PFSK-1 (cell line): ENCODE data around the gene TRIM32.

Experiments
- FOXP2 ChIP-seq: optimal IDR thresholded peaks from 2 replicates; pipeline ENCODE3; 2011; ENCODE audit warnings: borderline replicate concordance, control low read depth, inconsistent platforms; ENCODE audit not compliant: insufficient read depth; ENCODE audit errors: extremely low read length, extremely low read depth
- POLR2AphosphoS5 ChIP-seq: IDR thresholded peaks from 2 replicates; pipeline ENCODE4 v1.6.1; 2012; ENCODE audit warnings: low read depth, mild to moderate bottlenecking, control low read depth, low read length, moderate library complexity
- REST ChIP-seq, 2 experiments: IDR thresholded peaks; 2 replicates each; pipeline versions ENCODE4 v1.6.1 to v1.8.0; 2011 to 2012; ENCODE audit warnings: low read depth in 2 of 2, low read length in 2 of 2, control low read depth in 1 of 2, inconsistent platforms in 1 of 2, mild to moderate bottlenecking in 1 of 2, moderate library complexity in 1 of 2; ENCODE audit not compliant: insufficient read depth in 1 of 2
- SIN3A ChIP-seq: IDR thresholded peaks from 2 replicates; pipeline ENCODE4 v1.6.1; 2012; ENCODE audit warnings: mild to moderate bottlenecking, low read length, moderate library complexity, borderline replicate concordance; ENCODE audit not compliant: insufficient read depth
- TAF1 ChIP-seq: IDR thresholded peaks from 2 replicates; pipeline ENCODE4 v1.6.1; 2012; ENCODE audit warnings: low read length, control low read depth, borderline replicate concordance; ENCODE audit not compliant: insufficient read depth

TRIM32 gene

GRCh38 chr9:116697887-116698286, 10.8 kb downstream of the TRIM32 start:
- TF ChIP-seq REST (IDR thresholded peaks at IDR 0.05; ENCODE audit: insufficient read depth in 1 of 2, low read depth in 2 of 2, low read length in 2 of 2) (no peak), FOXP2 (no peak), SIN3A (no peak), TAF1 (no peak), POLR2AphosphoS5 (no peak)

GRCh38 chr9:116700279-116700678, 13.2 kb downstream of the TRIM32 start:
- TF ChIP-seq SIN3A (no peak), TAF1 (no peak), POLR2AphosphoS5 (no peak), REST (IDR thresholded peaks at IDR 0.05; ENCODE audit: insufficient read depth in 1 of 2, low read depth in 2 of 2, low read length in 2 of 2) (no peak), FOXP2 (no peak)

GRCh38 chr9:116700882-116701865, 14.1 kb downstream of the TRIM32 start:
- TF ChIP-seq REST (IDR thresholded peaks at IDR 0.05; ENCODE audit: insufficient read depth in 1 of 2, low read depth in 2 of 2, low read length in 2 of 2) (no peak), TAF1 (no peak), FOXP2 (no peak)

DNA sequence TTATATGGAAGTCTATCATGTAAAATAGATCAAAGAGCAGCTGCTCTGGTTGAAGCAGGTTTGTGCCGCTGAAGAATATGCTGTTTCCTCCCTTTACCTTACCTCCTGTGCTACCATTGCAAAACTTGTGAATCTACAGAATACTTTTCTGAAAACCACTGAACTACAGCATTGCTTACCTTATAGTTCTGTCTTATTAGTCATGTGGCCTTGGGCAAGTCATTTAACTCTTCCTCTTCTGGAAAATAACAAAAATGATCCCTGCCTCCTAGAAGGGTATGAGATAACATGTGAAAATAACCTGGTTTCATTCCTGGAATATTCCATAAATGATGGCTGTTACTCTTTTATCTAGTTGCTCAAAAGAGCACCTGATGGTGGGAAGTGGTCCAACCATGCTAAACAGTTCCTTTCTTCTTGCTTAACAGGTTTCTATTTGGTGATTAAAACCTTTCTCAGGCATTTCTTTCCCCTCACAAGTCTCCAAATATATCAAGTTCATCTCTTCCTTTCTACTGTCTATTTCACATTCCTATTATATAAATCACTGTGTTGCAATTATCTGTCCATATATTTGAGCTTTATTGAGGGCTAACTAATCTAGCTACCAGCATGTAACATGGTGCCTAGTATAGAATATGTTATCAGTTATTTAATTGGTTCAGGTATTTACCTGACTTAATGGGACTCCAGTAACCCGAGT, 15.0 kb downstream of the TRIM32 start:
- no peak for TF ChIP-seq REST (IDR thresholded peaks at IDR 0.05; ENCODE audit: insufficient read depth in 1 of 2, low read depth in 2 of 2, low read length in 2 of 2)
- TF ChIP-seq FOXP2, result no peak
- no peak for TF ChIP-seq TAF1
- TF ChIP-seq POLR2AphosphoS5, result no peak
- TF ChIP-seq SIN3A, result no peak
